GM18519 (cell line): ENCODE results near the gene GRID1.

Experiments
- ATAC-seq: cut with Tn5 transposase; IDR thresholded peaks from one replicate; pipeline ENCODE4 v1.9.1; 2021; ENCODE audit warnings: mild to moderate bottlenecking, moderate library complexity; ENCODE audit not compliant: unreplicated experiment, low FRiP score

Gene GRID1

DNA sequence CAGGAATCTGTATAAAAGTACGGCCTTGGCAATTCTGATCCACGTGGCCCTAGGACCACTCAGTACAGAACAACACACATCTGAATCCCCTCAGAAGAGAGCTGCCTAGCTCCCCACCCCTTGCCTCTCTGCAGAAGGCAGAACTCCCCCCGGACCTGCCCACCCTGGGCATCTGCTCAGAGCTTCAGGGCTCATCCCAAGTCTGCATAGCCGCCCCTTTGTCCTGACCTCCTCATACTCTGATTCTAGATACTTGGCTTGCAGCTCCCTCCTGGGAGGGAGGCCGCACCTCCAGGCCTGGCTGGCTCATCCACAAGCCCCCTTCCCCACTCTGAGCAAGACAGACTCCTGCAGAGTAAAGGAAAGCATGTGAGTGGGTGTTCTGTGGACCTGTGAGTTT, 49.6 kb downstream of the GRID1 start:
- no peak for ATAC-seq

DNA sequence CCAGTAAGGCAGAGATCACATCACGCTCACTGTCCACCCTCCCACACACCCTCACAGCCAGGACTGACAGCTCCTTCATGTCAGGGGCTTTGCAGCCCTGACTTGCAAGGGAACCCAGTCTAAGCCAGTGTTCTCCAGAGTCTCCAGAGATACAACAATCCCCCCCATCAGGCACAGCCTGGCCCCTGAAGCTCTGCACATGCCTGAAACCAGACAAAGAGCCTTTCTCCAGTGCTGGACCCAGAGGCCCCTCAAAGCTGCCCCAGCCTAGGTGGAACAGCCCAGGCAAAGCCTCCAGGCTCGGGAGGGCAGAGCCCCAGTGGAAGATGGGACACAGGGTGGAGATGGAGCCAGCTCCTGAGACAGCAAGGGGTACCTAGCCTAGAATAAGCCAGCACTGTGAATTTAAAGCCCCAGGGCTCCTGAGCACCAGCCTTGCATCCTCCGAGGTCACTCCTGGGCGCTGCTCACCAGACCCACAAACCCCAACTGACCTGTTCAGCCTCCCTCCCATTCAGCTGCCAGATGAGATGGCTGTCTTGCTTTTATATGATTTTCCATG, 50.2 kb downstream of the GRID1 start:
- no peak for ATAC-seq

DNA sequence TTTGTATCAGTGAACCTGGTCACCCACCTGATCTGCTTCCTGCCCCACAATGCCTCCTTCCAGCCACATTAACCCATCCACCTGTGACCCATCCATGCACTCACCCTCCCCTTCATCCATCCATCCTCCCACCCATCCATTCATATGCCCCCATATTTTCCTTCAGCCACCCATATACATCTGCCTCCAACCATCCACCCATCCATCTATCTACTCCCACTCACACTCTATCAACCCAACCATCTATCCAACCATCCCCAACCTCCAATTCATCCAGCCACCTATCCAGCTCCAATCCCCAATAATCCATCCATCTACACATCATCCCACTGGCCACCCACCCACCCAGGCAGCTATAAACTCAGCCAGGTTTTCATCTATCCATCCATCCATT, 51.0 kb downstream of the GRID1 start:
- no peak for ATAC-seq

DNA sequence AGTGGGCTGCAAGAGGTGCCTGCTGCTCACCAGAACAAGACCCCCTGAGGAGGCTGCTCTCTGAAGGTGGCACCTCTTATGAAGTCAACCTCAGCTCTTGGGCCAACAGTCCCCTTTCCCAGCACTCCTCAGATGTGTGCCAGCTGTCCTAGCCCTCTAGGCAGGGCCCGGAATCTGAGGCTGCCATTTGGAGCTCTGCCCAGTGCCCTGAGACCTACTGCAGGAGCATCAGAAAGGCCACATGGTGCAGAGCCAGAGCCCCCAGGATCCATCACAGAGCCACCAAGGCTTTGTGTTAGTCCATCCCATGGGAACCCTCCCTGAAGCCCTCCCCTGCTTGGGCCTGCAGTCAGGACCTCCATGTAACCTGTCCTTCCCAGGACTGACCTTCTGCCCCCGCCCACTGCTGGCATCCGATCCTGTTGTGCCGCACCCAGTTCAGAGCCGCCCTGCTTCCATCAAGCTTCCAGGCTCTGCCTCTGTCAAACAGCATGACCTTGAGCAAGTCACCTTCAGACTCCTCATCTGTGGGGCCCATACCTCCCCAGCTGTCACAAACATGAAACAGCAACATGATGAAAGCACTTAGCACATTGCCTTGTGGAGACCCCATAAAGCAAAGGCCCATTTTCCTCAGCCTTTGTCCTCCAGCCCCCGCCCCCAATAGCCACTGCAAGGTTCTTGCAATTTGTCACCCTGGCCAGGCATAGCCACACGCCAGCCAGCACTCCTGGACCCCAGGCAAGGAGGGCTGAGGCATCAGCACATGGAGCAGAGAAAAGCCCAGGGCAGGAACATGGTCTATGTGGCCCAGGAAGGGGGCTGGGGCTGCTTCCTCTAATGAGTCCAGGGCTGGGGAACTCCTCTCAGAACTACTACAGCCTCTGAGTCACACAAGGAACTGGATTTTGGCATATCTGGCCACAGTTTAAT, 51.7 kb downstream of the GRID1 start:
- no peak for ATAC-seq

DNA sequence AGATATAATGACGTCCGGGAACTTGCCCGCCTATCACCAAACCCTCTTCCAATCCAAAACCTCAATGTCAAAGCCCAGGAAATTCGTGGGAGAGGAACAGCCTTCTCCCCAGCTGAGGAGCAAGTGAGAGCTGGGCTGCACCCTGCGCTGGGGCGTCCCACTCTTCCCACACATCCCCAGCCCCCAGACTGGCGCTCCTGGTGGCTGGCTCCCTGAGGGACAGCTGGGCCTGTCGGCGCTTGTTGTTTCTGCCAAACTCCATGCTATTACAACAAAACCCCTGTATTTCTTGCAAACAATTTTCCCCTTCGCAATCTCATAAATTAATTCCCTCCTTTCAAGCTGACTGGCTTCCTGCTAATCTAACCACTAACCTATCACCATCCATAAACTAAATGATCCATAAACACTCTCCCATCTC, 53.0 kb downstream of the GRID1 start:
- no peak for ATAC-seq

DNA sequence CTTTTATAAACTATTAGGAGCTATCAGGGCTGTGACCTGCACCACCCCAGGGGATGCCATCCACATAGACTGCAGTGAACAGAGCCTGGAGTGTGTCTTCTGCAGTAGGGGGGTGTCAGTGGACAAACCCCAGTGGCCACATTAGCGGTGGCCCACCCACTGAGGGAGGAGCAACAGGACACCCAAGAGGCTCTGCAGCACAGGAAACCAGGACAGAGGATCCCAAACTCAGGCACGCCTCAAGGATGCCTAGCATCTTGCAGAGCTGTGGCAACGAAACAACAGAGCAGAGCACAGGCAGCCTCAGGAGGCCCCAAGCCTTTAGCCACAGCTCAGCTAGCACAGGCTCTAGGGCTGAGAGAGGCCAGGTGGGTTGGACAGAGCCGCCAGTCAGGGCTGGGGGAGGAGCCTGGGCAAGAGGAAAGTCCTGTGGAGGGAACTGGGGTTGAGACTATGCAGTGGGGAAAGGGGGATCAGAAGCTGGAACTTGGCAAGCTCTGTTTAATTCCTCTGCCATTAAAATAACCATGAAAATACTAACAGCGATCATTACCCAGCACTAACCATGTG, 53.8 kb downstream of the GRID1 start:
- ATAC-seq, result no peak

DNA sequence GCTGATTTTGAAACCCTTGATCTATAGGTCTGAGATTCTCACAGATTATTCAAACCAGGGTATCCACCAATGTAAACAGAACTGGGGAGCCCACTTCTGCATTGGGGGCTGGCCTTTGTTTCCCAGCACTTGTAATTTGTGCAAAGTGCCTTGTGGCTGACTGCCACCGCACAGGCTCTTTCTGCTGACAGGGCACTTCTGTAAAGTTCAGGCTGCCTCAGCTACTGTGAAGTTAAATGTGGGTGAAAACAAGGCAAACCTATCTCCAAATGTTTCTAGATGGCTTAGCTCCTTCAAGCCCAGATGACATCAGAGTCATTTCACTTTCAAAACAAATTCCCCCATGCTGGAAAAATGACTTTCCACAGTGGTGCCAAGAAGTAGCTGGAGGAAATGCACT, 54.7 kb downstream of the GRID1 start:
- no peak for ATAC-seq

DNA sequence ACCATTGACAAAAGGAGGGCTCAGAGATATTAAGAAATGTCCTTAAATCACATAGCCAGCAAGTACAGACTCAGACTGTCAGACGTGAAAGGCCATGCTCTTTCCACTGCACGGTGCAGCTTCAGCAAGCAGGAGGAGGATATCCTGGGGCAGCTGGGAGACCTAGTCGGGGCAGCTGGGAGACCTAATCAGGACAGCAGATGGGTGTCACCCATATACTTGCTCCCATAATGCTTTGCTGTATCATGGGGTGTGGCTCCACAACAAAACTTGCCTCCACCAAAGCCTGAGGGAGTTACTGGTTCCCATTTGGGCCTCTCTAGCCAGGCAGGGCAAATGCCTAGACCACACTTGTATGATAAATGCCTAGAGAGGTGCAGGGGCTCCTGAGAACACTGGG, 55.4 kb downstream of the GRID1 start:
- ATAC-seq, result no peak

DNA sequence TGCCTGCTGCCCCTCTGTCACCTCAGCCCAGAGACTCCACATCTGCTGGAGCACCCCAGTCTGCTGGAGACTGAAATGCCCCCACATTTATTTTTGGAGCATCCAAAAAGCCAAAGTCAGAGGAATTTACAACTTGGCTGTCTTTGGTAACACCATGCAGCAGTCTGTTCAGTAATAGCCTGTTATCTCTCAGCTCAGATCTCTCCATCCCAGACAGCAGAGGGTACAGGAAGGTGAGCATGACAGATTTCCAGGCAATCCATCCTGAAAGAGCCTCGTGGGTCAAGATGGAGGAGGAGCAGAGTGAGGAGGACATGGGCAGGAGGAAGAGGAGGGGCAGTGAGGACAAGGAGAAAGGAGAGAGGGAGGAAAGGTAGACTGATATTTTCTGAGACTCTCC, 55.9 kb downstream of the GRID1 start:
- ATAC-seq, result no peak

DNA sequence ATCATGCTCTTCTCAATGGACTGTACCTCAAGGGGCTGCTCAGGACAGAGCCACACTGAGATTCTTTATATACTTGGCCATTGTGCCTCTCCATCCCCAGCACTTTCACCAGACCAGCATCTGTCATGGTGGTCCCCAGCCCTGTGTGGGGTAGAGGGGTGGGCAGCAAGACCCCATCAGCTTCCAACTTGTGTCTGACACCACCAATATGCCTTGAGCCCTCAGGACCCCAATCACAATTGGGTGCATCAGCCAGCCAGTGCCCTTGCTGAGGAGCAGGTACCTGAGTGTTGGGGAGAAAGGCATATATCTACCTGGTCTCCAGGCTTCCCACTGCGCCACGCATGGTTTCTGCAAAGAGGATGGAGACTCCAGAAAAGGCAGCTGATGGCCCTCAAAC, 56.3 kb downstream of the GRID1 start:
- no peak for ATAC-seq

DNA sequence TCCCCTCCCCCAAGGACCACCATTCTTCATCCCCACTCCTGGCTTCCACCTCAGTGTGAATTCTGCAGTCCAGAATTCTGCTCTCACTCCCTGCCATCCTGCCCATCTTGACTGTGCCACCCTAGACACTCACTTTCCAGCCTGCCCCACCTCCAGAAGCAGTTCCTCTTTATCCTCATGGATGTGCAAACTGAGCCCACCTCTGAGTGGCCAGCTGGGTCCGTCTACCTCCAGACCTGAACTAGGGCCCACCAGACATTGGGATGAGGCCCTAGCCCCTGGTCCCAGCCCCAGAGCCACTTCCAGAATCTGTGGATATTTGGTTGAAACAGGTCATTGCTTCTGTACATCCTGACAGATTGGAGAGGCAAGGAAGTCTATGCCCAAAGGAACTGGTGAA, 58.5 kb downstream of the GRID1 start:
- ATAC-seq, result no peak

DNA sequence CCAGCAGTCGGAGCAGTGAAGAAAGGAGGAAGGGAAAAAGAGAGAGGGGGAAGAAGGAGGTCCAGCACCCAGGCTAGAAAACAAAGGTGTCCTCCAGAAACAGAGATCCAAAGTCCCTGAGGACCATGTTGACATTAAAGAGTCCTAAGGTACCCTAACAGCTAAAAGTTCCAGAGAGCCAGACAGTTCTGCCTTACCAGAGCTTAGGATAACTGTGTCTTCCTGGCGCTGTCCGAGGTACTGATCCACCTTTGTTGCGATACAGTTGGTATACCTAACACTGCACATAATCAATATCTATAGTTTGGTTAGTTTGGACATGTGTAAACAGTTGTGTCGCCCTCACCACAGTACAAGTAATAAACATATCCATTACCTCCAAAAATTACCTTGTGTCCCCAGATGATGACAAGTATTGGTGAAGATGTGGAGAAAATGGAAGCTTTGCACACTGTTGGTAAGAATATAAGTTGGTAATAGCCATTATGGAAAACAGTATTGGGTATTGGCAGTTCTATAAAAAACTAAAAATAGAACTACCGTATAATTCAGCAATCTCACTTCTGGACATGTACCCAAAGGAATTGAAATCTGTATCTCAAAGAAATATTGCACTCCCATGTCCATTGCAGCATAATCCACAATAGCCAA, 59.8 kb downstream of the GRID1 start:
- no peak for ATAC-seq

DNA sequence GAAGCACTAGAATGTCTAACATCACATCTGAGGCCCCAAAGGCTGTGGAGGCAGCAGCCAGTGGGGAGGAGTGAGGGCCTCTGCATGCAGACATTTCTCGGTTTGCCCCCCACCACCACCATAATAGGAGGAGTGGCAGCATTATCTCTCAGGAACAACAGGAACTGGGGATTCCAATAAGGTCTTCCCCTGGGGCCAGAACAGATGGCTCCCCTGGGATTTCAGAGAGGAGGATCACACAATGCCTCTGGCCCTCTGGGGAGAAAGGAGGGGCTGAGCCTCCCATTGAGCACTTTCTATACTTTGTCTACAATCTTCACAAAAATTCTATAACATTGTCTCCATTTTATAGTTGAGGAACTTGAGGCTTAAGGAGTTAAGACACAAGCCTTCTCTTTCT, 61.1 kb downstream of the GRID1 start:
- ATAC-seq, result no peak

DNA sequence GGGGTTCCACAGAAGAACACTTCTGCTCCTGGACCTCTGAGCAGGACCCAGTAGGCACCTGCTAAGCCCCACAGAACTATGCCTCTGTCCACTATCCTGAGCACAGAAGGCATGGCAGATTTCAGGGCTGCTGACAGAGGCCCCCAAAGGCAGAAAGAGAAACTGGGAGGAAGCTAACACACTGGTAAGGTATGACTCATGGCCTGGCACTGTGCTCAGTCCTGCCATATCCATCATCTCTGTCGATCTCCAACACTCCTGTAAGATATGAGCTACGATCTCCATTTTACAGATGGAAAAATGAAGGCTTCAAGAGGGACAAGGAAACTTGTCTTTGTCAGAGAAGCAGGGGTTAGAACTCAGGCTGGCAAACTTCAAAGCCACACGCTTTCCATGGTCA, 62.2 kb downstream of the GRID1 start:
- no peak for ATAC-seq

DNA sequence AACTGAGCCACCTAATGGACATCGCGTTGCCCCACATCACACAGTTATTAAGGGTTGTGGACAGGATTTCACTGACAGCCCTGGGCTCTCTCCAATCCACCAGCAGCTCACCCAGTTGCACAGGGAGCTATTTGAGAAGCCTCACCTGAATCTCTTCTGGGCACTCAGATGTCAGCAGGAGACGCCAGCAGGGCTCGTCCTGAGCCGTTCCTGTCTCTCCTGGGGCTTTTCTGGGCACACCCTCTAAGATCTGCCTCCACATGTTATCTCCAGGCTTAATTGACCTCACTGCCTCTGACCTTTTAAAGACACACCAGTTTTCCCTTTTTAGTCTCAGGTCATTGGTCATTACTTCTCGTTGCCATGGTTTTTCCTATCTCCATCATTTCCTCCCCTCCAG, 63.0 kb downstream of the GRID1 start:
- ATAC-seq, result no peak

DNA sequence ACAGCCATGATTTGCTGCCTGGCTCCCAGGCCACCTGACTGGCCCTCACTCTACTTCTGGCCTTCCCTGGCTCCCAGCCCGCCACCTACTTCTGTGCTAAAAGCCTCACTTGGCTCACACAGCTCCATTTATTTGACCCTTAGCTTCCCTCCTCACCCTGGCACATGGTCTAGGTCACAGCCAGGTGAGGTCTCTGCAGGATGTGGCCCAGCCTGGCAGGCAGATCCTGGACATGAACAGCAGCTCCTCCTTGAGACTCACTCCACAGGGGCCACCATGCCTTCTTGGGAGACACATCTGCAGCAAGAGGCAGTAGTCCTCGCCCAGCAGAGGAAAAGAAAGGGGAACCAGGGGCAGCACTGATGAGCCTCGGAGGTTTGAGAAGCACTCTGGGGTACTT, 64.6 kb downstream of the GRID1 start:
- no peak for ATAC-seq

DNA sequence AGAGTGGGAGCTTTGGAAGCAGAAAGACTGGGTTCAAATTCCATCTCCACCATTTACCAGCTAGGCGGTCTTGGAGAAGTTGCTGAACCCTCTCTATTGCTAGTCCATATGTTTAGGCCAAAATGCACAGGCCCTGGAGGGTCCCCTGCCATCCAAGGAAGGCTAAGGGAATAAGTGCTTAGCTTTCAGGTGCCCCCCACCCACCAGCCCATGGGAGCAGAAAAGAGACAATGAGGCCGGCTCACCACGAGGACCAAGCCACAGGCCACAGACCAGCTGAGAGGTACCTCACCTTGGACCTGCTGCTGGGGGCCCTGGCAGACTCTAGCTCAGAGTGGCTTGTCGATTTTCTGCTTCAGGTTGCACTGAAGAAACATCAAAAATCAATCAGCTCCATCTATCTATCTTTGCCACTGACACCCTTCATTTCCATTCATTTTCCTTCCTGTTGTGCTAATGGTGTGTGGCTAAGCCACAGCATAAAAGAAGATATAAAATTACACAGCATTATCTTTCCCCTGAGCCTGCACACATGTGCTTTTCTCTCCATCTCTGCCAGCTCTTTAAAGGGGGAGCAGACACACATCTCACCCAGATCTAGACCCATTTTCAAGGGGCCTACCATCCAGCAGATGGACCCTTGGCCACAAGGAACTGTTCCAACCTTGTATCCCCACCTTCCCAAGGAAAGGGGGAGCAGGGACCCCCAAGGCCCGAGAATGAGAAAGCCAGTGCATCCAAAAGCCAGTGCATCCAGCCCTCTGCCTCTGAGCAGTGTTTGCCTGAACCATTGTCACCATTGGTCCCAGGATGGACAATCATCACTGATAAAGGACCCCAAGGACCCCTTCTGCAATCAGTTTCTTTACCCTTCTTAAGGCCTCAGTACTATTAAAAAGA, 65.4 kb downstream of the GRID1 start:
- ATAC-seq, result no peak

DNA sequence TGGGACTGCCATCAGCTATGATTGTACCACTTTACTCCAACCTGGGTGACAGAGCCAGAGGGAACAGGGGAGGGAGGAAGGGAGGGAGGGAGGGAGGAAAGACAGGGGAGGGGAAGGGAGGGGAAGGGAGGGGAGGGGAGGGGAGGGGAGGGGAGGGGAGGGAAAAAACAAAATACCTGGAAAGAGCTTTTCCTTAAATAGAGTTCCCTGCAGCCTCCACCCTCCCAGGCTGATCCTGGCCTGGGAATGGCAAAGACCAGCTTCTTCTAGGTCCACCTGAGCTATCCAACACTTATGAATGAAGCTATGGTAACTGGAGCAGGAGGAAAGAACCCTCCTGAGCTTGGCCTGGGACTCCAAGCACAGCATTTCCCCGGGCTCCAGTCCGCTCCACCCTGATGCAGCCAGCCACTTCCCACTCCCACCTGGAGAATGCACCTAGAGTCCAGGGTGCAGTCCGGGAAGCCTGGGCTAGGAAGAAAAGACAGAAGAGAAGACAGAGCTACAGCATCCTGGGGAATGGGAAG, 66.1 kb downstream of the GRID1 start:
- no peak for ATAC-seq

DNA sequence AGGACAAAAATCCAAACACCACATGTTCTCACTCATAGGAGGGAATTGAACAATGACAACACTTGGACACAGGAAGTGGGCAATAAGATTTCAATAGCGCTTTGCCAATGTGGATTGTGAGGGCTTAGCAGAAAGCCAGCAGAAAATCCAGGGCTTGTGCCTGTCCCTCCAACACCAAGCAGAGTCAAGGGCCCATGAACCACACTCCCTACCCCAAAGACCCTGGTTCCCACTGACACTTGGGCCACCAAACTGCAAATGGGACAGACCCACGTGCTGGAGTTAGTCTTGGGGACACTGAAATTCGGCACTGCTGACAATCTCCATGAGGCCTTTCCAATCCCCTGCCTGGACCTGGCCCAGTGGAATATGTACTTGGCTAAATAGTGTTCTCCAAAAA, 67.0 kb downstream of the GRID1 start:
- ATAC-seq, result no peak

DNA sequence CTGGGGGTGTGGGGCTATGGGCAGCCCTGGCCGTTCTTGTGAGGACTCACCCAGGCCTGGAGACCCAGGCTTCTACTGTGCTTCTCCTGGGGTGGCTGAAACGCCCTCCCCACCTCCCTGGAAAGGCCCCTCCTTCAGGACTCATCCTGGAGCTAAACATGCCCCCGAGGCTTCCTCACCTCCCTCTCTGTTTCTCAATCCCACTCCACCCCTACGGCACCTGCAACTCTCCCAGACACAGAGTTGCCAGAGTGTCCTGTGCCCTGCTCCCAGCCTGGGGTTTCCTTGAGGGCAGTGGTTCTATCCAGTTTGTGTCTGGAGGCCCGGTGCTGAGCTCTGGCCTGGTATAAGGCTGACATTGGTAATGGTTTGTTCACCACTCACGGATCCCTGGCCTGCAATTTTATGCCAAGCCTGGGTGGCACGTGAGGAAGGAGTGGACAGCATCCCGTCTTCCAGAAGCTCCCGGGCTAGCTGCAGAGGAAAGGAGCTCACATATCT, 68.0 kb downstream of the GRID1 start:
- ATAC-seq, result no peak
